Gastroesophageal sphincter (tissue), 3 donors: ENCODE results near the gene HELT.
"Not testable (repeated sequence)": the region's sequence is repeated elsewhere in the genome, so short reads cannot be mapped to it uniquely, and the experiment has no call there.

Experiments
- POLR2A ChIP-seq, 2 donors: fragments of 450-650 bp; IDR thresholded peaks; one replicate each; pipeline ENCODE4 v1.6.1; 2017; ENCODE audit warnings: antibody characterized with exemption in 2 of 2, mild to moderate bottlenecking in 2 of 2, moderate library complexity in 1 of 2
- TF ChIP-seq, protein P1 (sequence below), 4 experiments: fragments of 200-600 bp in 2 of 4; fragments of 450-650 bp in 2 of 4; sonication (generic) in 1 of 4; IDR thresholded peaks; one replicate each; pipeline ENCODE4 v1.5.1; 2017 to 2019; ENCODE audit warnings: antibody characterized with exemption in 4 of 4, mild to moderate bottlenecking in 2 of 4, moderate library complexity in 2 of 4

DNA sequence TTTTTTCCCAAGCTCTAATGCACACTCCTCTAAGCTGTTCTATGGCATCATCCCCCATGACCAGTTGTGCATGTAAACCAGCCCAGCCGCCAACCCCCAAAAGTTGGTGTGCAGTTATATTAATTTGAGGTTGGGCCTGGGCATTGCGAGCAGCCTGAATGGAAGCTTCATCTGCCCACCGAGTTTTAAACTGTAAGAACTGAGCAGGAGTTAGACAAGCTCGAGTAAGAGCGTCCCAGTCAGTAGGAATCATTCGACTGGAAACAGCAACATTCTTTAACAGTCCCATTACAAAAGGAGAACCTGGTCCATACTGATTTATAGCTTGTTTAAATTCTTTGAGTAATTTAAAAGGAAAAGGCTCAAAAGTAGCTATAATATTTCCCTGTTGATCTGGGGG lies 32.0 kb downstream of the HELT start:
- not testable (repeated sequence) for TF ChIP-seq POLR2A (IDR thresholded peaks at IDR 0.05)
- TF ChIP-seq, protein P1, sequence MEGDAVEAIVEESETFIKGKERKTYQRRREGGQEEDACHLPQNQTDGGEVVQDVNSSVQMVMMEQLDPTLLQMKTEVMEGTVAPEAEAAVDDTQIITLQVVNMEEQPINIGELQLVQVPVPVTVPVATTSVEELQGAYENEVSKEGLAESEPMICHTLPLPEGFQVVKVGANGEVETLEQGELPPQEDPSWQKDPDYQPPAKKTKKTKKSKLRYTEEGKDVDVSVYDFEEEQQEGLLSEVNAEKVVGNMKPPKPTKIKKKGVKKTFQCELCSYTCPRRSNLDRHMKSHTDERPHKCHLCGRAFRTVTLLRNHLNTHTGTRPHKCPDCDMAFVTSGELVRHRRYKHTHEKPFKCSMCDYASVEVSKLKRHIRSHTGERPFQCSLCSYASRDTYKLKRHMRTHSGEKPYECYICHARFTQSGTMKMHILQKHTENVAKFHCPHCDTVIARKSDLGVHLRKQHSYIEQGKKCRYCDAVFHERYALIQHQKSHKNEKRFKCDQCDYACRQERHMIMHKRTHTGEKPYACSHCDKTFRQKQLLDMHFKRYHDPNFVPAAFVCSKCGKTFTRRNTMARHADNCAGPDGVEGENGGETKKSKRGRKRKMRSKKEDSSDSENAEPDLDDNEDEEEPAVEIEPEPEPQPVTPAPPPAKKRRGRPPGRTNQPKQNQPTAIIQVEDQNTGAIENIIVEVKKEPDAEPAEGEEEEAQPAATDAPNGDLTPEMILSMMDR (IDR thresholded peaks at IDR 0.05): not testable (repeated sequence)
